ENCODE data around the gene MT4.

MT4 gene

GRCh38 chr16:56616608-56617211 is 51.8 kb downstream of the MT4 start:
- H3K4me1 ChIP-seq (ENCODE audit: low read length), result peaks cover 8% of the 10 kb centered on the region
- TF ChIP-seq, protein P1, sequence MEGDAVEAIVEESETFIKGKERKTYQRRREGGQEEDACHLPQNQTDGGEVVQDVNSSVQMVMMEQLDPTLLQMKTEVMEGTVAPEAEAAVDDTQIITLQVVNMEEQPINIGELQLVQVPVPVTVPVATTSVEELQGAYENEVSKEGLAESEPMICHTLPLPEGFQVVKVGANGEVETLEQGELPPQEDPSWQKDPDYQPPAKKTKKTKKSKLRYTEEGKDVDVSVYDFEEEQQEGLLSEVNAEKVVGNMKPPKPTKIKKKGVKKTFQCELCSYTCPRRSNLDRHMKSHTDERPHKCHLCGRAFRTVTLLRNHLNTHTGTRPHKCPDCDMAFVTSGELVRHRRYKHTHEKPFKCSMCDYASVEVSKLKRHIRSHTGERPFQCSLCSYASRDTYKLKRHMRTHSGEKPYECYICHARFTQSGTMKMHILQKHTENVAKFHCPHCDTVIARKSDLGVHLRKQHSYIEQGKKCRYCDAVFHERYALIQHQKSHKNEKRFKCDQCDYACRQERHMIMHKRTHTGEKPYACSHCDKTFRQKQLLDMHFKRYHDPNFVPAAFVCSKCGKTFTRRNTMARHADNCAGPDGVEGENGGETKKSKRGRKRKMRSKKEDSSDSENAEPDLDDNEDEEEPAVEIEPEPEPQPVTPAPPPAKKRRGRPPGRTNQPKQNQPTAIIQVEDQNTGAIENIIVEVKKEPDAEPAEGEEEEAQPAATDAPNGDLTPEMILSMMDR (IDR thresholded peaks at IDR 0.05; ENCODE audit: low read depth, low read length), result no peak
- TF ChIP-seq EZH2phosphoT487 (IDR thresholded peaks at IDR 0.05; ENCODE audit: low read depth), result no peak
- no peaks in the 10 kb centered on the region for H3K36me3 ChIP-seq (replicated peaks; ENCODE audit: low read depth, low read length)
- H3K79me2 ChIP-seq (ENCODE audit: low read length), result no peaks in the 10 kb centered on the region
- no peak overlapping the region for H3K4me2 ChIP-seq (ENCODE audit: low read length)
- no peak overlapping the region for H3K27ac ChIP-seq (ENCODE audit: low read length)
- H3K9me3 ChIP-seq (ENCODE audit: insufficient read depth, low read length), result no peaks in the 10 kb centered on the region
- no peak overlapping the region for H3K9ac ChIP-seq (ENCODE audit: low read length)
- H3K27me3 ChIP-seq (ENCODE audit: low read depth, low read length), result 0 out of 2 replicates have a peak, but pooled peaks cover 9% of the 10 kb centered on the region
- H4K20me1 ChIP-seq (ENCODE audit: insufficient read depth, low read length), result no peaks in the 10 kb centered on the region
- H3K4me3 ChIP-seq (ENCODE audit: low read length), result no peak overlapping the region
- no peak overlapping the region for H2AFZ ChIP-seq (ENCODE audit: low read depth, low read length)

DNA sequence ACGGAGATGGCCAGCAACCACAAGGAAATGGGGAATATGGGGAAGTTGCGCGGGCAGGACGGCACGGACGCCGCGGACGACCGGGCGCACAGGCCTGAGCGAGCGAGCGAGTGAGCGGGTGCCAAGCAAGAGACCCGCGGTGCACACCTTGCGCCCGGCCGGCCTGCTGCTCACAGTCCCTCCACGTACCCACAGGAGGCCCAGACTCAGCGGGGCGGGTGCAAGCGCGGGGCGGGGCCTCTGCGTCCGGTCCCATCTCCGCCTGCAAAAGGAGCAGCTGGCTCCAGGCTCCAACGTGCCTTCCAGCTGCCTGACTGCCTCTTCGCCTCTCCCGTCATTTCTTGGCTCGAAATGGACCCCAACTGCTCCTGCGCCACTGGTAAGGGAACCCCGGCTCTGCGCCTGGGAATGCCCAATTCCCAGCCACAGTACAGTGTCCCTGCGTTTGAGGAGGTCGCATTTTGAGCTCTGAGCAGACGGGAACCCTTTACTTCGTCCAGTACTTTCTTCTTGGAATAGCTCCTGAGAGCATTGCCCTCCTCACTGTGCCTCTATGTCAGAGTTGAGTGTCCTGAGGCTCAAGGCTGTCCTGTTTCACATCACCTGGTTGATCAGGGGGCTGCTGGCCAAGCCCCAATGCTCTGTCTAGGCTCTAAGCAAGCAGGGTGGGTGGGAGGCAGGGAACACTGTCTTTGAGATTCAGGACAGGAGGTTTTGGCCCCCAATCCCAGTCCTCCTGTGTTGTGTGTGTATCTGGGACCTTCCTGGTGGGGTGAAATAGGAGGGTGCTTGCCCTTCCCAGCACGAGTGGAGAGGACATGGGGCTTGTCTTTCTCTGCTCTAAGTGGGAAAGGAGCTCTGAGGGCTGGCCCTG is 52.6 kb downstream of the MT4 start:
- peaks cover 8% of the 10 kb centered on the region for H3K4me1 ChIP-seq (ENCODE audit: low read length)
- no peak overlapping the region for H3K4me3 ChIP-seq (ENCODE audit: low read length)
- H3K36me3 ChIP-seq (replicated peaks; ENCODE audit: low read depth, low read length), result no peaks in the 10 kb centered on the region
- no peak overlapping the region for H3K9ac ChIP-seq (ENCODE audit: low read length)
- TF ChIP-seq, protein P1 (IDR thresholded peaks at IDR 0.05; ENCODE audit: low read depth, low read length), result no peak
- TF ChIP-seq EZH2phosphoT487 (IDR thresholded peaks at IDR 0.05; ENCODE audit: low read depth), result no peak
- no peak overlapping the region for H3K4me2 ChIP-seq (ENCODE audit: low read length)
- no peak overlapping the region for H3K27ac ChIP-seq (ENCODE audit: low read length)
- no peaks in the 10 kb centered on the region for H3K79me2 ChIP-seq (ENCODE audit: low read length)
- no peak overlapping the region for H2AFZ ChIP-seq (ENCODE audit: low read depth, low read length)
- H3K27me3 ChIP-seq (ENCODE audit: low read depth, low read length), result 0 out of 2 replicates have a peak, but pooled peaks cover 9% of the 10 kb centered on the region
- no peaks in the 10 kb centered on the region for H3K9me3 ChIP-seq (ENCODE audit: insufficient read depth, low read length)
- H4K20me1 ChIP-seq (ENCODE audit: insufficient read depth, low read length), result no peaks in the 10 kb centered on the region

DNA sequence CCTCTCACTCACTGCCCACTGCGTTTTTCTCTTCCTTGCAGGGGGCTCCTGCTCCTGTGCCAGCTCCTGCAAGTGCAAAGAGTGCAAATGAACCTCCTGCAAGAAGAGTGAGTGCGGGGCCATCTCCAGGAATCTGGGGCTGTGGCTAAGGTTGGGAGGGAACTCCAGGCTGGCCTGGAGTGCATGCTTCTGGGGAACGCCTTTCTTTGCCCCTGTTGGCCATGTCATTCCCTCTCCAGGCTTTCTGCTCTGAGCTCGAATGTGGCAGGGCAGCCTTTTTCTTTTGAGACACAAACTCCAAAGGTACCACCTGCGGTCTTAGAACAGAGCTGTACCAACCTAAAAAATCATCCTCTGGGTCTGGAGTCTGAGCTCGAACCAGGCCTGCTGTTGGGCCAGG is 53.3 kb downstream of the MT4 start:
- H3K9me3 ChIP-seq (ENCODE audit: insufficient read depth, low read length), result no peaks in the 10 kb centered on the region
- H3K36me3 ChIP-seq (replicated peaks; ENCODE audit: low read depth, low read length), result no peaks in the 10 kb centered on the region
- H3K4me1 ChIP-seq (ENCODE audit: low read length), result peaks cover 8% of the 10 kb centered on the region
- no peak overlapping the region for H3K27ac ChIP-seq (ENCODE audit: low read length)
- 0 out of 2 replicates have a peak, but pooled peaks cover 9% of the 10 kb centered on the region for H3K27me3 ChIP-seq (ENCODE audit: low read depth, low read length)
- no peak overlapping the region for H3K4me3 ChIP-seq (ENCODE audit: low read length)
- no peak overlapping the region for H3K4me2 ChIP-seq (ENCODE audit: low read length)
- no peak for TF ChIP-seq EZH2phosphoT487 (IDR thresholded peaks at IDR 0.05; ENCODE audit: low read depth)
- TF ChIP-seq, protein P1 (IDR thresholded peaks at IDR 0.05; ENCODE audit: low read depth, low read length), result no peak
- no peaks in the 10 kb centered on the region for H4K20me1 ChIP-seq (ENCODE audit: insufficient read depth, low read length)
- H3K9ac ChIP-seq (ENCODE audit: low read length), result no peak overlapping the region
- no peak overlapping the region for H2AFZ ChIP-seq (ENCODE audit: low read depth, low read length)
- no peaks in the 10 kb centered on the region for H3K79me2 ChIP-seq (ENCODE audit: low read length)

Data from OCI-LY3 (cell line).